SK-MEL-5 (cell line): ENCODE results near the gene POU6F1. TPM values are rescaled to one million over a fixed set of nuclear protein-coding genes. Genes with fewer than 3 reads are reported as not detected.
"Not testable (repeated sequence)": the region's sequence is repeated elsewhere in the genome, so short reads cannot be mapped to it uniquely, and the experiment has no call there.

ENCODE experiments used
- DNase-seq: peaks from one replicate; pipeline ENCODE4 v3.0.0-alpha.2; 2016; ENCODE audit warnings: low read depth, low spot score
- in situ Hi-C: cut with HindIII; loops from 2 replicates; pipeline ENCODE4 v1.10.0; 2016; ENCODE audit warnings: low sequenced_read_pairs, high pct_unique_total_duplicates, low pct_unique_long_range_greater_than_20kb
- polyA plus RNA-seq, 2 experiments: library from polyadenylated mRNA; depleted of rRNA; stranded (reverse); fragments of >200 nt; gene quantifications; 2 replicates each; pipeline ENCODE4 v1.2.3, GENCODE V29; 2015
- total RNA-seq: library from RNA; depleted of rRNA; stranded (reverse); fragments of >200 nt; shearing (Covaris generic); gene quantifications from 2 replicates; pipeline ENCODE4 v1.2.3, GENCODE V29; 2014; rRNA removed

POU6F1 gene
- 1.5 and 3.1 TPM in 2 replicates for total RNA-seq
- polyA plus RNA-seq (2015; cell fraction: cytosol; rRNA removed), result 3.7 and 4.6 TPM in 2 replicates
- polyA plus RNA-seq (2015; cell fraction: nucleus; rRNA removed), result 15.8 and 18.3 TPM in 2 replicates

DNA sequence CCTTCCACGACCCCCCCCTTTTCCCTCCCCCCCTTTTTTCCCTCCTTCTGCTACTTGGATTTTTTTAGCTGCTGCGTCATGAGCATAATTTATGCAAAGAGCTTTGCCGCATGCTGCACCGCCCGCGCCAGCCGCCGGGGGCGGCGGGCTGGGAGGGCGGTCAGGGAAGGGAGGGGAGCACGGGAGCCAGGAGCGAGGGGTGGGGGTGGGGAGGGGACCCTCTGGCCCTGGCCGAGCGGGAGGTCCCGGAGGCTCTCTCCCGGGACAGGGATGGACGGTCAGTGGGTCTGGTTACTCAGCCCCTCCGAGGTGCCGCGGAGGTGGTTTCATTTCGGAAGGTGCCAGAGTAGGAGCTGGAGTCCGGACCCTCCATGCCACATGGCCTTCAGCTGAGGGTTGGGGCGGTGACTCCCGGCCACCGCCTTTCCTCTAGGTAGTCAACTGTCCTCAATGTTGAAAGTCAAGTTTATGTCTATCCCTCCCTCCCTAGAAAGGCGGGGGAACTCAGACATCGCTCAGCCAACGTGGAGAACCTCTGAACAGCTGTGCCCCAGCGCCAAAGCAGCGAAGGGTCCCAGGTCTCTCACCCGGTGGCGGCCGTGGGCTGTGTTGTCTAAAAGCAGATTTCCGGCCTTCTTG lies at the start of gene POU6F1:
Gene POU6F1, minus strand, starts transcription at position 95 of the 639 bp plus-strand sequence. CDS start 11,226 bp downstream, outside the sequence.
- peak; percentile 82 for DNase-seq
- in situ Hi-C loops, result no loop called here

GRCh38 chr12:51265024-51265423 lies 47.2 kb upstream of the POU6F1 start:
- in situ Hi-C loops, result no loop called here
- no peak for DNase-seq

GRCh38 chr12:51264297-51264696 lies 46.4 kb upstream of the POU6F1 start:
- no peak for DNase-seq
- in situ Hi-C loops, result no loop called here

- in situ Hi-C loops, result no loop called here
Observed at GRCh38 chr12:51263341-51263740, 45.5 kb upstream of the POU6F1 start.

DNA sequence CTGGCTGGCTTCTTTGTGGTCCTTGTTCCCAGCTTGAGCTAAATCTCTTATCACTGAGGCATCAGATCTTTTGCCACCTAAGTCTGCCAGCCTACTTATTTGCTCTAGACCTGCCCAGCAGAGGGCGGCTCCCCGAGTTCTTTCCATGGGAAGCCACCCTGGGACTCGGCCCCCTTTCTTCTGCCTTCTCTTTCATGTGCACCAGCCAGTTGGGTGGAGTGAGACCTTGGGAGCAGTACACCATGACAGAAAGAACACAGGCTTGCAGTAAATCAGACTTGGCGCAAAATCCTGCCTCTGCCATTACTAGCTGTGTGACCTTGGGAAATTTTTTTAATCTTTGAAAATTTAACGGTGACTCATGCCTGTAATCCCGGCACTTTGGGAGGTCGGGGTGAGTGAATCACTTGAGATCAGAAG lies 44.9 kb upstream of the POU6F1 start:
- DNase-seq, result peak; percentile 76
- in situ Hi-C loops, result no loop called here

More at GRCh38 chr12:51263341-51263740, 45.5 kb upstream of the POU6F1 start:
- no peak for DNase-seq

DNA sequence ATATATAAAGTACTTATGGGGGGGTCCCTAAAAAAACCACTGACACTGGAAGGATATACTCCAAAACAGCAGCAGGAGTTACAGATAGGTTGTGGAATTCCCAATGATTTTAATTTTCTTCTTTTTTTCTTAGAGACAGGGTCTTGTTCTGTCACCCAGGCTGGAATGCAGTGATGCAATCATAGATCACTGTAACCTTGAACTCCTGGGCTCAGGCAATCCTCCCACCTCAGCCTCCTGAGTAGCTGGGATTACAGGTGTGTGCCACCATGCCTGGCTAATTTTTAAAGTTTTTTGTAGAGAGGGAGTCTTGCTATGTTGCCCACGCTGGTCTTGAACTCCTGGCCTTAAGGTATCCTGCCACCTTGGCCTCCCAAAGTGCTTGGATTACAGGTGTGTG lies 41.7 kb upstream of the POU6F1 start:
- in situ Hi-C loops, DNase-seq: not testable (repeated sequence)

- DNase-seq, result no peak
Observed at GRCh38 chr12:51254536-51254935, 36.7 kb upstream of the POU6F1 start.

DNA sequence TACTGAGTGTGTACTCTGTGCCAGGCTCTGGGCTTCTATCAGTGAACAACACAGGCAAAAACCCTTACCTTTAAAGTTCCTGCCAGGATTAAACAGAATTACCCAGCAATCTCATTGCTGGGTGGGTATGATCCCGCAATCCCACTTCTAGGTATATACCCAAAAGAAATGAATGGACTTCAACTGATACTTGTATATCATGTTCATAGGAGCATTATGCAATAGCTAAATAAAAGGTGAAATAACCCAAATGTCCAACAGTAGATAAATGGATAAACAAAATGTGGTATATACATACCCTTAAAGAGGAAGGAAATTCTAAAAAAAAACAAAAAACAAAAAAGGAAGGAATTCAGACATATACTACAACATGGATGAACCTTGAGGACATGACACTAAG lies 35.4 kb upstream of the POU6F1 start:
- no peak for DNase-seq
- in situ Hi-C loops, result no loop called here

More at GRCh38 chr12:51254536-51254935, 36.7 kb upstream of the POU6F1 start:
- in situ Hi-C loops, result no loop called here

DNA sequence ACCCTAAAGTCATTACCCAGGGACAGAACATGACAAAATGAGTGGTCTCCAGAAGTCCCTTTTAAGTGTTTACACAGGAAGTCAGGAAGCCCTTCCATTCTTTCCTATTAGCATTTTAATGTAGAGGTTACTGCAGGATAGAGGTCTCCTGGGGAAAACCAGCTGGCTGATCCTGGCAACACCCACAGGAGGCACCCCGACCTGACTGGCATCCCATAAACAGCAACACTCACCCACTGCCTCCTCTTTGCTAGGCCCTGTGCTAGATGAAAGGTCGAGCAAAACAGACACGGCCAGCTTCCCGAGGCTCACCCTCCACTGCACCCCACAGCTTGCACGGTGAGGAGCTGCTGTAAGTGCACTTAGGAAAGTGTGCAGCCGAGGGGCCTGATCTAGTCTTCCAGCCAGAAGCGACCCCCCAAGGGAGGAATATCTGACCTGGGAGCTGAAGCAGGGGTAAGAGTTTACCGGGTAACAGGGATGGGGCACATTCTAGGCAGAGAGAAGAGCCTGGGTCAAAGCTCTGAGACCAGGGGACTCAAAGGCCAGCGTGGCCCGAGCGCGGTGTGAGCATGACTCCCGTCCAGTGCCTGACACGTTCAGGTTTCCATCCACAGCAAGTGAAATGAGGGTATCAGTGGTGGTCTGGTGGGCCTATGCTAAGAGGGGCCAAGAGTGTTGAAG lies 29.8 kb upstream of the POU6F1 start:
- in situ Hi-C loops, result no loop called here

GRCh38 chr12:51246254-51246853 lies 28.5 kb upstream of the POU6F1 start:
- DNase-seq, result peak; percentile 40
- in situ Hi-C loops, result no loop called here

More for the DNA sequence above, 29.8 kb upstream of the POU6F1 start:
- DNase-seq, result no peak

DNA sequence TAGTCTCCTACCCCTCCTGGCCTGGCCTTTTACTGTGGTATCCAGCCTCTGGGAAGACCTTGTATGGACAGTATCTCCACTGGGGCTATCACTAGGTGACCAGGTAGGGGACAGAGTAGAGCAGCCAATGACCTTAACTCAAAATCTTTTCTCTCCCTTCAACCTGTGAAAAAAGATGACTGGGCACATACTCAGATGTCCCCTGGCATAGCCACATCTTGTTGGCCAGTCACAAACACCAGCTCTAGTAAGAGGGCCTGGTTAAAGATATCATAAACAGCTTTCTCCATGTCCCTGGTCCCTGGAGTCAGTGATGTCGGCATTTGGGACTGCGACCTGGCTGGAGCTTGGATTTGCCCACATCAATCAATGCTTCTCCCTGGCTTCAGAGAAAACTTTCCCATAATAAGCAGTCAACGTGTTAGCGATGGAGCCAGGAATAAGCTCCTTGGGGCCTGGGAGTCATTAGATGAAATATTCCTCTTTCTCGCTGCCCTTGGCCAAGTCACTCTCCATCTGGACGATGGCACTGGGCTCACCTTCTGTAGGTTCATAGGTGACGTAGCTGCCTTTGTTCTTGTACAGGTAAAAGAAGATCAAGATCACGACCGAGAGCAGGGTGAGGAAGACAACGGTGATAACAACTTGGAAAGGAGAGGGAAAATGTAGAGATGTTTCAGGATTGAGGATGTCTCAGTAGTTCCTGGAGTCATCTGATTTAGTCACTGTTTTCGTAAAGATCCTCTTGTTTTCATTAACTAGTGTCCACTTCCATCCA lies 27.8 kb upstream of the POU6F1 start:
- no peak for DNase-seq
- in situ Hi-C loops, result no loop called here

- DNase-seq, result no peak
- in situ Hi-C loops, result no loop called here
Observed at GRCh38 chr12:51244269-51244668, 26.4 kb upstream of the POU6F1 start.

DNA sequence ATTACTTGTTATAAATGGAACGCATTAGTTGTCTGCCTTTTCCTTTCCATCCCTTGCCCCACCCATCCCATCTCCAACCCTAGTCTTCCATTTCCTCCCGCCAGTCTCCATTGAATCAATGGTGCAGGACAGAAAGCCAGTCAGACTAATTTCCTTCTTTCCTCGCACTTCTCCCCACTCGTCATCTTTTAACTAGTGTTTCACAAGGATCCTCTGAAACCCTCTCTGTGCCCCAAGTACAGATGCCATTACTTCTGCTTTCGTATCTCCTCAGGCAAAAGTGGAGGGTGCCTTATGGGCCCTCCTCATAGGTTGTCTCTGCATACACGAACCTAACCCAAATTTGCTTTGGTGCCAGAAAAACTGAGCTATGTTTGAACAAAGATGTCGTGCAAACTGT lies 25.0 kb upstream of the POU6F1 start:
- DNase-seq, result no peak
- in situ Hi-C loops, result no loop called here

DNA sequence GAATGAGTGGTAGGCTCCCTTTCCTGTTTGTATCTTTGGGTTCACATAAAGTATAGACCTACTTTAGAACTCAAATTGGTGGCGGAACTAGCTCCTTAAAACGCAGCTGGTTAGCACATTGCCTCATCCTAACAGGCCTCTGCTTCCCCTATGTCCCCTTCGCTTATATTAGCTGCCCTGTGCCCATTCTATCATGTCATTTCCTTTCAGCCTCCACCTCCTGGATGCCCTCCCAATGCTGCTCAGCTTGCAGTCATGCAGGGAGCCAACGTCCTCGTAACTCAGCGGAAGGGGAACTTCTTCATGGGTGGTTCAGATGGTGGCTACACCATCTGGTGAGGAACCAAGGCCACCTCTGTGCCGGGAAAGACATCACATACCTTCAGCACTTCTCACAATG lies 24.3 kb upstream of the POU6F1 start:
- no peak for DNase-seq
- in situ Hi-C loops, result no loop called here

- DNase-seq, result no peak
- in situ Hi-C loops, result no loop called here
Observed at GRCh38 chr12:51240971-51241370, 23.1 kb upstream of the POU6F1 start.

GRCh38 chr12:51238510-51239334 lies 20.9 kb upstream of the POU6F1 start, which contains the start of gene DAZAP2:
DAZAP2 (plus strand) TSS chr12:51238826; CDS start chr12:51238908, 82 bp downstream.
- in situ Hi-C loops, result no loop called here
- peak; percentile 96 for DNase-seq

DNA sequence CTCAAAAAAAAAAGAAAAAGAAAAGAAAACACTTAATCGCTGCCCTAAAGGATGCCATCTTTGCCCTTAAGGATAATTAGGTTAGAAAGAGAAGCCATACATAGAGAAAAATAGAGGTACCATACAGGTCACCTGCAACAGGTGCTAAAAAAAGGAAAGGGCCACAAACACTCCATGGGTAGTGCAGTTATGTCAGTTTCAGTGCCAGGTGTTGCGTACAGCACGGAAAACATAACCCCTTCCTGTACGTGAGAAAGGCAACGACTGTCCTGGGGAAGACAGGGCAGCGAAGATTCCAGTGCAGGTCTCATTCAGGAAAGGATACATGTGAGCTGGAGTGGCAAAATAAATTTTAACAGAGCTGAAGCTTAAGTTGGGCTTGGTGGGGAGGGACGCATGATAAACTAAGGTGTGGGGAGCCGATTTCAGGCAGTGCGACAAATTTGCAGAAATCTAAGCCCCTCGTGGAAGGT lies 20.2 kb upstream of the POU6F1 start:
- in situ Hi-C loops, result no loop called here
- DNase-seq, result no peak
